Measurements from ENCODE around the gene ARL5C.

Gene ARL5C

DNA sequence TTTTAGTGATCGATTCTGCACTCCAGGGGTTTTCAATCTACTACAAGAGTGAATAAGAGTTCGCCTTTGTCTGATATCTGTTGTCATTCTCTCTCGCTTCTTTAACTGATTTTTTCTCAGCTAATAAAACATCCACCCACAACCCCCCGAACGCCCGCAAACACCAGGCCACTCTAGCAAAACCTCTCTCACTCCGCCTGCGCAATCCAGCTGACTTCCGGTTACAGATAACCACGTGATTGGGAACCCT lies 33.8 kb upstream of the ARL5C start:
- peak overlapping the region; percentile 99 for H3K27ac ChIP-seq (ENCODE audit: extremely low read depth, low read depth, low read length)
- ChIA-PET CTCF (interaction anchor here (0.7 to 18.9 kb wide), 10 partner anchors 9 to 332 kb away, joined by 3 to 733 read pairs (median 6); no protein-coding TSS in a partner anchor), POLR2A (interaction anchor here (0.5 to 2.6 kb wide), 65 partner anchors 10 to 1849 kb away, joined by 3 to 42 read pairs (median 4); partner anchors contain the start of genes ARL5C, CDK12, EPOP and FBXL20)
- H3K36me3 ChIP-seq (ENCODE audit: control insufficient read depth in 2 of 2, insufficient read depth in 1 of 2, low read length in 2 of 2) = peaks cover 35 to 43% of the 10 kb centered on the region in 2 experiments
- H3K4me1 ChIP-seq (ENCODE audit: control insufficient read depth, insufficient read depth, low read length) = peaks cover 17% of the 10 kb centered on the region; the same call in 1 of the 2 replicates
- TF ChIP-seq ZBTB17 (tag by site-specific recombination; IDR thresholded peaks at IDR 0.05) = peak; percentile 87
- peak; percentile 38; the same call in 1 of the 2 replicates for TF ChIP-seq KLF16 (tag by site-specific recombination; IDR thresholded peaks at IDR 0.05)
- TF ChIP-seq ZFHX2 (tag by site-specific recombination; conservative IDR thresholded peaks at IDR 0.05) = peak; percentile 93
- TF ChIP-seq ZNF544 (tag by site-specific recombination; IDR thresholded peaks at IDR 0.05) = no peak
- TF ChIP-seq SP2 (tag by site-specific recombination; IDR thresholded peaks at IDR 0.05) = peak; percentile 74
- TF ChIP-seq ZNF555 (tag by site-specific recombination; conservative IDR thresholded peaks at IDR 0.05) = no peak
- TF ChIP-seq EGR2 (tag by site-specific recombination; IDR thresholded peaks at IDR 0.05; ENCODE audit: low read depth) = peak; percentile 94
- TF ChIP-seq ZNF521 (tag by site-specific recombination; IDR thresholded peaks at IDR 0.05) = no peak
- TF ChIP-seq ZNF561 (tag by site-specific recombination; IDR thresholded peaks at IDR 0.05; ENCODE audit: borderline replicate concordance) = peak; percentile 28; the same call in 1 of the 2 replicates
- peak; percentile 81 for TF ChIP-seq ZNF335 (tag by site-specific recombination; conservative IDR thresholded peaks at IDR 0.05)
- TF ChIP-seq ZNF501 (tag by site-specific recombination; IDR thresholded peaks at IDR 0.05) = 0 out of 2 replicates have a peak, but pooled peaks have one; percentile 24
- no peak for TF ChIP-seq OSR2 (tag by site-specific recombination; IDR thresholded peaks at IDR 0.05)
- TF ChIP-seq ZNF76 (tag by site-specific recombination; IDR thresholded peaks at IDR 0.05; ENCODE audit: borderline replicate concordance, low read depth) = peak; percentile 69
- TF ChIP-seq, protein P1, sequence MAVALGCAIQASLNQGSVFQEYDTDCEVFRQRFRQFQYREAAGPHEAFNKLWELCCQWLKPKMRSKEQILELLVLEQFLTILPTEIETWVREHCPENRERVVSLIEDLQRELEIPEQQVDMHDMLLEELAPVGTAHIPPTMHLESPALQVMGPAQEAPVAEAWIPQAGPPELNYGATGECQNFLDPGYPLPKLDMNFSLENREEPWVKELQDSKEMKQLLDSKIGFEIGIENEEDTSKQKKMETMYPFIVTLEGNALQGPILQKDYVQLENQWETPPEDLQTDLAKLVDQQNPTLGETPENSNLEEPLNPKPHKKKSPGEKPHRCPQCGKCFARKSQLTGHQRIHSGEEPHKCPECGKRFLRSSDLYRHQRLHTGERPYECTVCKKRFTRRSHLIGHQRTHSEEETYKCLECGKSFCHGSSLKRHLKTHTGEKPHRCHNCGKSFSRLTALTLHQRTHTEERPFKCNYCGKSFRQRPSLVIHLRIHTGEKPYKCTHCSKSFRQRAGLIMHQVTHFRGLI (tag by site-specific recombination; IDR thresholded peaks at IDR 0.05) = 0 out of 2 replicates have a peak, but pooled peaks have one; percentile 3
- TF ChIP-seq PRDM1 (tag by site-specific recombination; IDR thresholded peaks at IDR 0.05) = no peak
- TF ChIP-seq, protein P2, sequence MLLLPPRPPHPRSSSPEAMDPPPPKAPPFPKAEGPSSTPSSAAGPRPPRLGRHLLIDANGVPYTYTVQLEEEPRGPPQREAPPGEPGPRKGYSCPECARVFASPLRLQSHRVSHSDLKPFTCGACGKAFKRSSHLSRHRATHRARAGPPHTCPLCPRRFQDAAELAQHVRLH (tag by site-specific recombination; IDR thresholded peaks at IDR 0.05) = peak; percentile 94; the same call in 1 of the 2 replicates
- no peak for TF ChIP-seq ZNF621 (tag by site-specific recombination; IDR thresholded peaks at IDR 0.05)
- TF ChIP-seq, protein P3, sequence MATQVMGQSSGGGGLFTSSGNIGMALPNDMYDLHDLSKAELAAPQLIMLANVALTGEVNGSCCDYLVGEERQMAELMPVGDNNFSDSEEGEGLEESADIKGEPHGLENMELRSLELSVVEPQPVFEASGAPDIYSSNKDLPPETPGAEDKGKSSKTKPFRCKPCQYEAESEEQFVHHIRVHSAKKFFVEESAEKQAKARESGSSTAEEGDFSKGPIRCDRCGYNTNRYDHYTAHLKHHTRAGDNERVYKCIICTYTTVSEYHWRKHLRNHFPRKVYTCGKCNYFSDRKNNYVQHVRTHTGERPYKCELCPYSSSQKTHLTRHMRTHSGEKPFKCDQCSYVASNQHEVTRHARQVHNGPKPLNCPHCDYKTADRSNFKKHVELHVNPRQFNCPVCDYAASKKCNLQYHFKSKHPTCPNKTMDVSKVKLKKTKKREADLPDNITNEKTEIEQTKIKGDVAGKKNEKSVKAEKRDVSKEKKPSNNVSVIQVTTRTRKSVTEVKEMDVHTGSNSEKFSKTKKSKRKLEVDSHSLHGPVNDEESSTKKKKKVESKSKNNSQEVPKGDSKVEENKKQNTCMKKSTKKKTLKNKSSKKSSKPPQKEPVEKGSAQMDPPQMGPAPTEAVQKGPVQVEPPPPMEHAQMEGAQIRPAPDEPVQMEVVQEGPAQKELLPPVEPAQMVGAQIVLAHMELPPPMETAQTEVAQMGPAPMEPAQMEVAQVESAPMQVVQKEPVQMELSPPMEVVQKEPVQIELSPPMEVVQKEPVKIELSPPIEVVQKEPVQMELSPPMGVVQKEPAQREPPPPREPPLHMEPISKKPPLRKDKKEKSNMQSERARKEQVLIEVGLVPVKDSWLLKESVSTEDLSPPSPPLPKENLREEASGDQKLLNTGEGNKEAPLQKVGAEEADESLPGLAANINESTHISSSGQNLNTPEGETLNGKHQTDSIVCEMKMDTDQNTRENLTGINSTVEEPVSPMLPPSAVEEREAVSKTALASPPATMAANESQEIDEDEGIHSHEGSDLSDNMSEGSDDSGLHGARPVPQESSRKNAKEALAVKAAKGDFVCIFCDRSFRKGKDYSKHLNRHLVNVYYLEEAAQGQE (tag by site-specific recombination; IDR thresholded peaks at IDR 0.05) = no peak
- TF ChIP-seq, protein P4, sequence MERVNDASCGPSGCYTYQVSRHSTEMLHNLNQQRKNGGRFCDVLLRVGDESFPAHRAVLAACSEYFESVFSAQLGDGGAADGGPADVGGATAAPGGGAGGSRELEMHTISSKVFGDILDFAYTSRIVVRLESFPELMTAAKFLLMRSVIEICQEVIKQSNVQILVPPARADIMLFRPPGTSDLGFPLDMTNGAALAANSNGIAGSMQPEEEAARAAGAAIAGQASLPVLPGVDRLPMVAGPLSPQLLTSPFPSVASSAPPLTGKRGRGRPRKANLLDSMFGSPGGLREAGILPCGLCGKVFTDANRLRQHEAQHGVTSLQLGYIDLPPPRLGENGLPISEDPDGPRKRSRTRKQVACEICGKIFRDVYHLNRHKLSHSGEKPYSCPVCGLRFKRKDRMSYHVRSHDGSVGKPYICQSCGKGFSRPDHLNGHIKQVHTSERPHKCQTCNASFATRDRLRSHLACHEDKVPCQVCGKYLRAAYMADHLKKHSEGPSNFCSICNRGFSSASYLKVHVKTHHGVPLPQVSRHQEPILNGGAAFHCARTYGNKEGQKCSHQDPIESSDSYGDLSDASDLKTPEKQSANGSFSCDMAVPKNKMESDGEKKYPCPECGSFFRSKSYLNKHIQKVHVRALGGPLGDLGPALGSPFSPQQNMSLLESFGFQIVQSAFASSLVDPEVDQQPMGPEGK (tag by site-specific recombination; IDR thresholded peaks at IDR 0.05) = 0 out of 2 replicates have a peak, but pooled peaks have one; percentile 52
- TF ChIP-seq ZBTB20 (tag by site-specific recombination; IDR thresholded peaks at IDR 0.05) = peak; percentile 14; the same call in 1 of the 2 replicates
- TF ChIP-seq ZBTB8A (tag by site-specific recombination; IDR thresholded peaks at IDR 0.05) = peak; percentile 27; the same call in 1 of the 2 replicates
- H3K4me3 ChIP-seq (ENCODE audit: low read depth, low read length) = peak overlapping the region; percentile 96
- H3K9me3 ChIP-seq (ENCODE audit: control insufficient read depth, insufficient read depth, low read depth, low read length) = no peaks in the 10 kb centered on the region
